Measurements from ENCODE around the gene QRICH2. TPM values are rescaled to one million over a fixed set of nuclear protein-coding genes. Genes with fewer than 3 reads are reported as not detected.

The QRICH2 gene
- total RNA-seq, 2 donors from 2014 or later, result 3.1 to 4.5 TPM

Other genes with a start within 250 kb of the QRICH2 start
- 100 to 1,000 TPM; 138 to 144 TPM for gene SRP68, start 235.8 kb downstream of the QRICH2 start, total RNA-seq
- 10 to 100 TPM in 1 of 2 donors, 1 to 10 TPM in 1; 9.5 to 10.6 TPM for gene GALR2, start 233.5 kb downstream of the QRICH2 start, total RNA-seq
- gene ZACN, start 229.1 kb downstream of the QRICH2 start, total RNA-seq, result 10 to 100 TPM in 1 of 2 donors, 1 to 10 TPM in 1; 9.1 to 10.3 TPM
- 10 to 100 TPM; 66.7 to 77.8 TPM for gene EXOC7, start 204.5 kb downstream of the QRICH2 start, total RNA-seq
- 1 to 10 TPM; 1.4 to 1.5 TPM for gene FOXJ1, start 167.0 kb downstream of the QRICH2 start, total RNA-seq
- 100 to 1,000 TPM in 1 of 2 donors, 10 to 100 TPM in 1; 91.9 to 100 TPM for gene RNF157, start 67.8 kb downstream of the QRICH2 start, total RNA-seq
- 100 to 1,000 TPM; 629 to 707 TPM for gene UBALD2, start 42.9 kb downstream of the QRICH2 start, total RNA-seq
- 10 to 100 TPM; 46.4 to 52.6 TPM for gene PRPSAP1, start 45.6 kb upstream of the QRICH2 start, total RNA-seq
- 10 to 100 TPM; 11.6 to 13.9 TPM for gene SPHK1, start 76.3 kb upstream of the QRICH2 start, total RNA-seq
- gene UBE2O, start 144.9 kb upstream of the QRICH2 start, total RNA-seq, result 10 to 100 TPM; 21.5 to 22.8 TPM
- gene AANAT, start 159.3 kb upstream of the QRICH2 start, total RNA-seq, result not detected
- gene RHBDF2, start 193.1 kb upstream of the QRICH2 start, total RNA-seq, result 10 to 100 TPM; 38.7 to 39.0 TPM
- gene CYGB, start 229.4 kb upstream of the QRICH2 start, total RNA-seq, result under 1 TPM in 1 of 2 donors, not detected in 1; 0.44 TPM
- 1 to 10 TPM; 1.1 to 1.5 TPM for gene PRCD, start 231.8 kb upstream of the QRICH2 start, total RNA-seq

Data from activated T-cell treated with anti-CD3 and anti-CD28 coated beads, Interleukin-2, amount 50 U/mL, for 72 hours (primary cell).